Left lung (tissue), 10 donors: ENCODE data around the gene DDX47. TPM values are rescaled to one million over a fixed set of nuclear protein-coding genes. Genes with fewer than 3 reads are reported as not detected.
A peak's percentile ranks its signal among the peaks of the same experiment; 100 is the strongest.
"Not testable (repeated sequence)": the region's sequence is repeated elsewhere in the genome, so short reads cannot be mapped to it uniquely, and the experiment has no call there.

Experiments used
- ATAC-seq: fragments of 200-7000 bp; cut with Tn5 transposase; one replicate; pipeline ENCODE4 v1.9.1; 2020; ENCODE audit warnings: moderate library complexity
- DNase-seq, 4 donors: peaks; one replicate each; pipeline ENCODE4 v3.0.0-alpha.2; 2013 to 2020
- H3K27ac ChIP-seq, 2 donors: fragments of 200-600 bp; sonication (generic) in 1 of 2; one replicate each; pipeline versions ENCODE4 v1.5.0 to v1.8.0; 2020 to 2021
- H3K27me3 ChIP-seq, 2 donors: fragments of 200-600 bp; sonication (generic) in 1 of 2; one replicate each; pipeline versions ENCODE4 v1.5.0 to v1.8.0; 2020 to 2021
- H3K36me3 ChIP-seq, 2 donors: fragments of 200-600 bp; sonication (generic) in 1 of 2; one replicate each; pipeline versions ENCODE4 v1.5.0 to v1.8.0; 2020 to 2021
- H3K4me1 ChIP-seq, 2 donors: fragments of 200-600 bp; one replicate each; pipeline ENCODE4 v1.8.0; 2021
- H3K4me3 ChIP-seq, 2 donors: fragments of 200-600 bp; sonication (generic) in 1 of 2; one replicate each; pipeline versions ENCODE4 v1.5.0 to v1.8.0; 2020 to 2021; ENCODE audit warnings: mild to moderate bottlenecking in 1 of 2
- H3K9me3 ChIP-seq, 2 donors: fragments of 200-600 bp; sonication (generic) in 1 of 2; one replicate each; pipeline versions ENCODE4 v1.5.0 to v1.8.0; 2020 to 2021
- CTCF ChIP-seq, 2 donors: fragments of 200-600 bp; sonication (generic) in 1 of 2; IDR thresholded peaks; one replicate each; pipeline versions ENCODE4 v1.5.0 to v1.8.0; 2021; ENCODE audit warnings: antibody characterized with exemption in 2 of 2
- intact Hi-C, 2 donors: fragments of 100-400 bp; cut with DNase I; formaldehyde crosslinking; loops; one replicate each; pipeline versions ENCODE4 v1.11.2 to v1.14.2; 2022
- polyA plus RNA-seq, 6 donors: library from polyadenylated mRNA; unstranded; fragments of 120-200 nt; gene quantifications; one replicate each; pipeline ENCODE4 v1.2.1, GENCODE V29; 2013; ENCODE audit not compliant: insufficient read length in 6 of 6
- total RNA-seq, 2 donors: library from RNA; stranded (reverse); fragmentation: NEBNext Ultra II Directional; extraction: Animal tissue kit (Norgen Biotek cat#: 25700); gene quantifications; one replicate each; pipeline ENCODE4 v1.2.1, GENCODE V29; 2021
- donor health status: DM: no; HTN: yes; CAD: no.
- donor health status: DM: no; HTN: no; CAD: no.

DDX47 gene
- total and polyA plus RNA-seq, 8 donors = 44.0 to 86.7 (median 74.8) TPM

- no peaks in the 10 kb centered on the region for H3K27me3 ChIP-seq
- ATAC-seq (peak; percentile 82), DNase-seq (peak in 1 of 4 donors; percentile 51)
- TF ChIP-seq CTCF (IDR thresholded peaks at IDR 0.05) = no peak
- H3K9me3 ChIP-seq = no peaks in the 10 kb centered on the region
- peak overlapping the region; percentile 62 to 88 for H3K27ac ChIP-seq
- no peak overlapping the region for H3K4me3 ChIP-seq
- peaks cover 0 to 36% of the 10 kb centered on the region in 2 donors for H3K36me3 ChIP-seq
- peaks cover 0 to 5% of the 10 kb centered on the region in 2 donors for H3K4me1 ChIP-seq
- intact Hi-C loops = no loop called here
Observed at GRCh38 chr12:12835378-12836146, 22.4 kb downstream of the DDX47 start.

GRCh38 chr12:12836571-12836970 is 23.4 kb downstream of the DDX47 start:
- Histone ChIP-seq H3K4me3 (no peak overlapping the region), H3K4me1 (peaks cover 0 to 5% of the 10 kb centered on the region in 2 donors), H3K9me3 (no peaks in the 10 kb centered on the region), H3K36me3 (peaks cover 0 to 26% of the 10 kb centered on the region in 2 donors), H3K27me3 (no peaks in the 10 kb centered on the region), H3K27ac (peak overlapping the region; percentile 62 to 76)
- no peak for ATAC-seq
- no peak for TF ChIP-seq CTCF (IDR thresholded peaks at IDR 0.05)
- no peak for DNase-seq
- intact Hi-C loops = no loop called here

- Histone ChIP-seq H3K27me3 (no peaks in the 10 kb centered on the region), H3K9me3 (no peaks in the 10 kb centered on the region), H3K27ac (peak overlapping the region; percentile 20 to 76), H3K4me1 (peaks cover 0 to 5% of the 10 kb centered on the region in 2 donors), H3K4me3 (no peak overlapping the region), H3K36me3 (peaks cover 0 to 22% of the 10 kb centered on the region in 2 donors)
- intact Hi-C loops = no loop called here
- TF ChIP-seq CTCF (IDR thresholded peaks at IDR 0.05) = peak; percentile 28 to 38
- ATAC-seq (peak; percentile 77), DNase-seq (peak in 3 of 4 donors; percentile 31 to 50 (median 38))
Observed at GRCh38 chr12:12837025-12837812, 24.1 kb downstream of the DDX47 start.

GRCh38 chr12:12837813-12838153 is 24.6 kb downstream of the DDX47 start:
- intact Hi-C loops = no loop called here
- TF ChIP-seq CTCF (IDR thresholded peaks at IDR 0.05) = no peak
- DNase-seq (no peak), ATAC-seq (peak; percentile 19)
- H3K4me1 ChIP-seq = peaks cover 0 to 5% of the 10 kb centered on the region in 2 donors
- peaks cover 0 to 16% of the 10 kb centered on the region in 2 donors for H3K36me3 ChIP-seq
- no peaks in the 10 kb centered on the region for H3K27me3 ChIP-seq
- H3K4me3 ChIP-seq = no peak overlapping the region
- H3K9me3 ChIP-seq = no peaks in the 10 kb centered on the region
- peak overlapping the region in 1 of 2 donors; percentile 18 for H3K27ac ChIP-seq

GRCh38 chr12:12839003-12839395 is 25.9 kb downstream of the DDX47 start:
- no peaks in the 10 kb centered on the region for H3K27me3 ChIP-seq
- H3K9me3 ChIP-seq = no peaks in the 10 kb centered on the region
- ATAC-seq = no peak
- intact Hi-C loops = no loop called here
- no peak for TF ChIP-seq CTCF (IDR thresholded peaks at IDR 0.05)
- H3K4me3 ChIP-seq = no peak overlapping the region
- H3K4me1 ChIP-seq = peaks cover 0 to 5% of the 10 kb centered on the region in 2 donors
- DNase-seq = no peak
- H3K27ac ChIP-seq = no peak overlapping the region
- peaks cover 0 to 4% of the 10 kb centered on the region in 2 donors for H3K36me3 ChIP-seq

GRCh38 chr12:12839439-12839838 is 26.3 kb downstream of the DDX47 start:
- DNase-seq, intact Hi-C loops, ATAC-seq: not testable (repeated sequence)

More at GRCh38 chr12:12839439-12839838, 26.3 kb downstream of the DDX47 start:
- not testable (repeated sequence) for H3K4me1 ChIP-seq, H3K9me3 ChIP-seq, H3K27me3 ChIP-seq, H3K4me3 ChIP-seq, H3K27ac ChIP-seq, H3K36me3 ChIP-seq
